ENCODE data around the gene CTIF. TPM values are rescaled to one million over a fixed set of nuclear protein-coding genes. Genes with fewer than 3 reads are reported as not detected.
A peak's percentile ranks its signal among the peaks of the same experiment; 100 is the strongest.

Gene CTIF
- total RNA-seq, 1 experiment from 2014 or later: 95.8 TPM

- H3K27ac Mint-ChIP-seq (ENCODE audit: low read depth, unreplicated experiment): no peak overlapping the region
- H3K27me3 Mint-ChIP-seq (ENCODE audit: insufficient read depth, unreplicated experiment): no peaks in the 10 kb centered on the region
- peaks cover 18% of the 10 kb centered on the region for H3K4me1 Mint-ChIP-seq (ENCODE audit: insufficient read depth, unreplicated experiment)
- peaks cover 9% of the 10 kb centered on the region for H3K9me3 Mint-ChIP-seq (ENCODE audit: unreplicated experiment)
- intact Hi-C loops (cut with micrococcal nuclease): no loop called here
- TF ChIP-seq CTCF (IDR thresholded peaks at IDR 0.05; ENCODE audit: unreplicated experiment): no peak
- CTCF ChIA-PET: interaction anchor here (0.6 kb wide), 1 partner anchor 1016 kb away, joined by 3 read pairs; no protein-coding TSS in a partner anchor
- DNase-seq (ENCODE audit: unreplicated experiment): no peak
- no peak overlapping the region for H3K4me3 Mint-ChIP-seq (ENCODE audit: unreplicated experiment)
- no TSS peak for BruUV-seq (replicated peaks)
- H3K36me3 Mint-ChIP-seq (ENCODE audit: insufficient read depth, unreplicated experiment): no peaks in the 10 kb centered on the region
- POLR2A ChIA-PET: no interaction called here
Measured at GRCh38 chr18:48850822-48851598, 312.2 kb downstream of the CTIF start.

GRCh38 chr18:48851599-48851960 lies 312.7 kb downstream of the CTIF start:
- Mint-ChIP-seq H3K4me1 (ENCODE audit: insufficient read depth, unreplicated experiment) (peaks cover 14% of the 10 kb centered on the region), H3K27ac (ENCODE audit: low read depth, unreplicated experiment) (no peak overlapping the region)

GRCh38 chr18:48852292-48852691 lies 313.5 kb downstream of the CTIF start:
- H3K4me1 Mint-ChIP-seq (ENCODE audit: insufficient read depth, unreplicated experiment): peaks cover 12% of the 10 kb centered on the region
- TF ChIP-seq CTCF (IDR thresholded peaks at IDR 0.05; ENCODE audit: unreplicated experiment): no peak
- H3K27me3 Mint-ChIP-seq (ENCODE audit: insufficient read depth, unreplicated experiment): no peaks in the 10 kb centered on the region
- peak; percentile 26 for DNase-seq (ENCODE audit: unreplicated experiment)
- H3K9me3 Mint-ChIP-seq (ENCODE audit: unreplicated experiment): no peaks in the 10 kb centered on the region
- peaks cover 4% of the 10 kb centered on the region for H3K36me3 Mint-ChIP-seq (ENCODE audit: insufficient read depth, unreplicated experiment)
- no peak overlapping the region for H3K27ac Mint-ChIP-seq (ENCODE audit: low read depth, unreplicated experiment)
- BruUV-seq (replicated peaks): no TSS peak
- intact Hi-C loops (cut with micrococcal nuclease): no loop called here
- ChIA-PET CTCF (interaction anchor here (0.6 kb wide), 1 partner anchor 976 kb away, joined by 3 read pairs; no protein-coding TSS in a partner anchor), POLR2A (no interaction called here)
- no peak overlapping the region for H3K4me3 Mint-ChIP-seq (ENCODE audit: unreplicated experiment)

More at GRCh38 chr18:48851599-48851960, 312.7 kb downstream of the CTIF start:
- Mint-ChIP-seq H3K27me3 (ENCODE audit: insufficient read depth, unreplicated experiment) (no peaks in the 10 kb centered on the region), H3K36me3 (ENCODE audit: insufficient read depth, unreplicated experiment) (no peaks in the 10 kb centered on the region), H3K9me3 (ENCODE audit: unreplicated experiment) (peaks cover 3% of the 10 kb centered on the region), H3K4me3 (ENCODE audit: unreplicated experiment) (no peak overlapping the region)
- CTCF ChIA-PET: interaction anchor here (0.6 kb wide), 2 partner anchors 977 to 1016 kb away, joined by 3 read pairs; no protein-coding TSS in a partner anchor
- POLR2A ChIA-PET: no interaction called here
- TF ChIP-seq CTCF (IDR thresholded peaks at IDR 0.05; ENCODE audit: unreplicated experiment): no peak
- intact Hi-C loops (cut with micrococcal nuclease): no loop called here
- DNase-seq (ENCODE audit: unreplicated experiment): no peak
- BruUV-seq (replicated peaks): no TSS peak

GRCh38 chr18:48852794-48853193 lies 314.0 kb downstream of the CTIF start:
- DNase-seq (ENCODE audit: unreplicated experiment): no peak
- intact Hi-C loops (cut with micrococcal nuclease): no loop called here
- CTCF ChIA-PET: no interaction called here
- Mint-ChIP-seq H3K36me3 (ENCODE audit: insufficient read depth, unreplicated experiment) (peaks cover 4% of the 10 kb centered on the region), H3K9me3 (ENCODE audit: unreplicated experiment) (no peaks in the 10 kb centered on the region), H3K4me1 (ENCODE audit: insufficient read depth, unreplicated experiment) (peaks cover 11% of the 10 kb centered on the region), H3K27me3 (ENCODE audit: insufficient read depth, unreplicated experiment) (no peaks in the 10 kb centered on the region), H3K4me3 (ENCODE audit: unreplicated experiment) (no peak overlapping the region), H3K27ac (ENCODE audit: low read depth, unreplicated experiment) (no peak overlapping the region)
- BruUV-seq (replicated peaks): no TSS peak
- TF ChIP-seq CTCF (IDR thresholded peaks at IDR 0.05; ENCODE audit: unreplicated experiment): no peak
- POLR2A ChIA-PET: no interaction called here

All from MCF 10A (cell line).